Mesothelial cell of epicardium (in vitro differentiated cells): Measurements from ENCODE around the gene ASTN2. TPM values are rescaled to one million over a fixed set of nuclear protein-coding genes. Genes with fewer than 3 reads are reported as not detected.

ENCODE experiments used
- DNase-seq, 2 experiments: peaks; one replicate each; pipeline ENCODE4 v3.0.0; 2021; ENCODE audit warnings: low spot score in 2 of 2; ENCODE audit not compliant: unreplicated experiment in 2 of 2
- H3K27ac Mint-ChIP-seq: 2 replicates; pipeline ENCODE4 v1.8.0; 2021; ENCODE audit warnings: mixed read lengths
- H3K27me3 Mint-ChIP-seq: 2 replicates; pipeline ENCODE4 v1.8.0; 2021; ENCODE audit warnings: low read depth, mixed read lengths
- H3K36me3 Mint-ChIP-seq: 2 replicates; pipeline ENCODE4 v1.8.0; 2021; ENCODE audit warnings: mixed read lengths
- H3K4me1 Mint-ChIP-seq: 2 replicates; pipeline ENCODE4 v1.8.0; 2021; ENCODE audit warnings: mixed read lengths
- H3K4me3 Mint-ChIP-seq: 2 replicates; pipeline ENCODE4 v1.8.0; 2021; ENCODE audit warnings: mild to moderate bottlenecking, moderate library complexity, mixed read lengths
- H3K9me3 Mint-ChIP-seq: 2 replicates; pipeline ENCODE4 v1.8.0; 2021; ENCODE audit warnings: mixed read lengths
- CTCF ChIP-seq: fragments of 200-600 bp; sonication (generic); IDR thresholded peaks from one replicate; pipeline ENCODE4 v1.5.0; 2021; ENCODE audit warnings: antibody characterized with exemption; ENCODE audit not compliant: unreplicated experiment
- total RNA-seq: library from RNA; stranded (reverse); gene quantifications from 3 replicates; pipeline ENCODE4 v1.2.1, GENCODE V29; 2021

ASTN2 gene
- total RNA-seq, 1 donor from 2014 or later = 12.2 TPM

DNA sequence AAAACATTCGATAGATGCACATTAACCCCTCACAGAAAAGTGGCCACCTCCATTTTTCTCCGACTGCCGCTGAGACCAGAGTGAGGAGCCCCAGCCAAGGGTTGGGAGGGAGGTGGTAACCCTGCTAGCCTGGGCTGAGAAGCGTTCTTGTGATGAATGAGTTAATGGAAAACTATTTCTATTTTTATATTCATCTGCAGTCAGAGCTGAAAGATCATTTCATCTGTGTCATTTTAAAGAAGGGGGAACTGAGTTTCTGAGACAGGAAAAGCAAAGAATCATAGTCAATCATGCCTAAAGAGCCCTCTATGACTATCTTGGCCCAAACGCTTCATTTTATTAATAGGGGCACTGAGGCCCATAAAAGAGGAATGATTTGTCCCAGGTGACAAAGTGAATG lies 1031.7 kb downstream of the ASTN2 start:
- no peak overlapping the region for H3K27ac Mint-ChIP-seq
- no peaks in the 10 kb centered on the region for H3K27me3 Mint-ChIP-seq
- TF ChIP-seq CTCF = no peak
- H3K36me3 Mint-ChIP-seq = no peaks in the 10 kb centered on the region
- peaks cover 3% of the 10 kb centered on the region for H3K4me1 Mint-ChIP-seq
- no peak overlapping the region for H3K4me3 Mint-ChIP-seq
- H3K9me3 Mint-ChIP-seq = no peaks in the 10 kb centered on the region
- DNase-seq = no peak

DNA sequence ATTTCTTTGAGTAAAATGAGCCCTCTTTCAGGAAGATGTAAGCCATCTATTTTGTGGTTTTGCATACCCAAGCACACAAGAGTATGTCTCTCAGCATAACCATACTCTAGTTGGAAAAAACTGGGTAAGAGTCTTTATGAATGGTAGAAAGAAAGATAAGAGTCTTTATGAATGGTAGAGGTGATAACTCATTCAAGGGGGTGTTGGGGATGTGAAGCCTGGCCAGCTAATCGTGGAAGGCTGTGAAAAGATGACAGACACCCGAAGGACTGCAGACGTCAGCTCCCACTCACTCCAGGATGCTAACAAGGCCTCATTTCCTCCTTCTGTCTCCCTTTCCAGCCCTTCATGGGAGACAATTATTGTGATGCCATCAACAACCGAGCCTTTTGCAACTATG lies 1032.8 kb downstream of the ASTN2 start:
- Mint-ChIP-seq H3K36me3 (no peaks in the 10 kb centered on the region), H3K9me3 (no peaks in the 10 kb centered on the region), H3K4me3 (no peak overlapping the region), H3K4me1 (peaks cover 3% of the 10 kb centered on the region), H3K27me3 (no peaks in the 10 kb centered on the region), H3K27ac (no peak overlapping the region)
- DNase-seq = no peak
- no peak for TF ChIP-seq CTCF

DNA sequence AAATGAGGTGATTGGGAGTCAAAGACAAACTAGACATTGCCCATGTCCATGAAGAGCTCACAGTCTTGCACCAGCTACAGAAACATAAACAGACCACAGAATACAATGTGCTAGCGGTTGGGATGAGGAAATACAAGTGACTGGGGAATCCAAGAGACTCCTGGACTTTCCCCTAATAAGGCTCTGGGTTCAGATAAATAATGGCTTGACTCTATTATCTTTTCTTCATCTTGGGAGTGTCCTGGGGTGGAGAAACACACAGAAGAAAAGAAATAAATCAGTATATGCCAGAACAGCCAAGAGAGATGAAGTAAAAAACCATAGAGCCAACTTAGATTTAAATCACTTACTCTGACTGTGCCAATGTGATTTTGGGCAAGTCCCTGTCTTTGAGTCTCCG lies 1033.5 kb downstream of the ASTN2 start:
- H3K4me3 Mint-ChIP-seq = no peak overlapping the region
- H3K4me1 Mint-ChIP-seq = peaks cover 3% of the 10 kb centered on the region
- no peaks in the 10 kb centered on the region for H3K36me3 Mint-ChIP-seq
- no peak for DNase-seq
- H3K27me3 Mint-ChIP-seq = no peaks in the 10 kb centered on the region
- H3K27ac Mint-ChIP-seq = no peak overlapping the region
- no peak for TF ChIP-seq CTCF
- H3K9me3 Mint-ChIP-seq = no peaks in the 10 kb centered on the region

DNA sequence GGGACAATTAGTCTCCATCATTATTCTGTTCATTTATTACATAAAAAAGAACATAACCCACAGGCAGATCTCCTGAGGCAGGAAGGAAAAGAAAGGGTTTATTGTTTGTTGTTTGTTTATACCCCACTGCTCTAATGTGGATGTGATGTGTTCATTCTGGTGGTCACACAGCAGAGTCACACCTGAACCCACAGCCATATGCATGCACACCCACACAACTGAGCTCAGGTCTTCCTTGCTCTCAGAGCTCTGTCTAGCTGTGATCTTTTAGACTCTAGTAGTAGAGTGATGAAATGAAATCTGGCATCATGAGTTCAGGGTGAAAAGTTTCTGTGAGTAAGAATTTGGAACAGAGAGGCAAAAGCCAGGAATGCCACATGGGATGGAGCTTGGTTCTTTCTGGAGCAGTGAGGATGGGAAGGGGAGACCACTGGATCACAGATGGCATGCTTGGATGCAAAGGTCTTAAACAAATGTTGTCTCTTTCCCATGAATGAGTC lies 1034.3 kb downstream of the ASTN2 start:
- Mint-ChIP-seq H3K27me3 (no peaks in the 10 kb centered on the region), H3K4me1 (peaks cover 3% of the 10 kb centered on the region), H3K9me3 (no peaks in the 10 kb centered on the region), H3K4me3 (no peak overlapping the region), H3K27ac (no peak overlapping the region), H3K36me3 (no peaks in the 10 kb centered on the region)
- DNase-seq = no peak
- TF ChIP-seq CTCF = no peak

DNA sequence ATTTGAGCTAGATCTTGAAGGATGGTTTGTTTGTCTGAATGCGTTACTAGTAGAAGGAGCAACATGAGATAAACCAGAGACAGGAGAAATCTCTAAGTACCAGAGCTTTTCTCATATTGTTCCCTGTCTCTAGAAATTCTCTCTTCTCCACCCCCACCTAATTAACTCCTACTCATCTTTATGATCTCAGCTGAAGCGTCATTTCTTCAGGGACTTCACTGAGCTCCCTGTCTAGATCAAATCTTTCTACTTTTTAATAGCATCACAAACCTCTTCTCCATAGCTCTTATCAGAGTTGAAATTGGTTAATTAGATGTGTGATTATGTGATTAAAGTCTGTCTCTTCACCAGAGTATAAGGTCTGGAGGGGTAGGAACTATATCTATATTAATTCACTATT lies 1035.0 kb downstream of the ASTN2 start:
- TF ChIP-seq CTCF = no peak
- Mint-ChIP-seq H3K27ac (no peak overlapping the region), H3K4me1 (peaks cover 3% of the 10 kb centered on the region)

DNA sequence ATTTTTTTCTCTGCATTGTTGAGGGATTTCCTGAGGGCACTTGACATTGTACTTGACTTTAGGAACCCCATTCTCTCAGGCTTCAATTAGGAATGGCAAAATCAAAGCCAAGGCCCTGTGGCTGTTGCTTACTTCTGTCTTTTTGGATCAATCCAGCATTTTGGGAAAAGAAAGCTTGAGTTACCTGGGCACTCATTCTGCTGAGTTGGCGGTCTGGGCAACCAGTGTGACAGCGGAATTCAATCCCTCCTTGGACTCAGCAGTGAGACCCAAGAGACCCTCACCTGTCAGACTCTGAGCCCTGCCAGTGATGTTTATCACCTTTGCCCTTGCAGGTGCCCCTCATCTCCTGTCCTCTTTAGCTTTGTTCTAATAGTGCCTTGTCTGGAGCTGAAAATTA lies 1036.0 kb downstream of the ASTN2 start:
- Mint-ChIP-seq H3K4me1 (peaks cover 3% of the 10 kb centered on the region), H3K9me3 (no peaks in the 10 kb centered on the region), H3K27ac (no peak overlapping the region), H3K4me3 (no peak overlapping the region), H3K36me3 (no peaks in the 10 kb centered on the region), H3K27me3 (no peaks in the 10 kb centered on the region)
- DNase-seq = no peak
- TF ChIP-seq CTCF = no peak

More for the DNA sequence above, 1035.0 kb downstream of the ASTN2 start:
- no peaks in the 10 kb centered on the region for H3K9me3 Mint-ChIP-seq
- no peak for DNase-seq
- H3K36me3 Mint-ChIP-seq = no peaks in the 10 kb centered on the region
- H3K27me3 Mint-ChIP-seq = no peaks in the 10 kb centered on the region
- no peak overlapping the region for H3K4me3 Mint-ChIP-seq
